ENCODE data around the gene CYP26B1.

The CYP26B1 gene

GRCh38 chr2:72094701-72095100, 53.0 kb downstream of the CYP26B1 start:
- no peak for TF ChIP-seq CREB5 (CRISPR knock-in tag; IDR thresholded peaks at IDR 0.05; ENCODE audit: low read depth)
- no peak for TF ChIP-seq POU6F1 (CRISPR knock-in tag; IDR thresholded peaks at IDR 0.05; ENCODE audit: borderline replicate concordance, low read depth)
- TF ChIP-seq ZFP3 (CRISPR knock-in tag; IDR thresholded peaks at IDR 0.05), result no peak
- TF ChIP-seq TSHZ2 (CRISPR knock-in tag; IDR thresholded peaks at IDR 0.05), result no peak
- ATAC-seq, result no peak

GRCh38 chr2:72092111-72092510, 55.6 kb downstream of the CYP26B1 start:
- no peak for TF ChIP-seq TSHZ2 (CRISPR knock-in tag; IDR thresholded peaks at IDR 0.05)
- no peak for TF ChIP-seq PATZ1 (CRISPR knock-in tag; IDR thresholded peaks at IDR 0.05; ENCODE audit: borderline replicate concordance)
- TF ChIP-seq ZFP30 (CRISPR knock-in tag; IDR thresholded peaks at IDR 0.05), result no peak
- TF ChIP-seq TOX (CRISPR knock-in tag; IDR thresholded peaks at IDR 0.05; ENCODE audit: borderline replicate concordance), result no peak
- TF ChIP-seq PPARA (CRISPR knock-in tag; IDR thresholded peaks at IDR 0.05; ENCODE audit: borderline replicate concordance), result no peak
- no peak for TF ChIP-seq RARB (CRISPR knock-in tag; IDR thresholded peaks at IDR 0.05)
- no peak for ATAC-seq

GRCh38 chr2:72090781-72091482, 56.7 kb downstream of the CYP26B1 start:
- no peak for TF ChIP-seq TSHZ2 (CRISPR knock-in tag; IDR thresholded peaks at IDR 0.05)
- no peak for TF ChIP-seq PPARA (CRISPR knock-in tag; IDR thresholded peaks at IDR 0.05; ENCODE audit: borderline replicate concordance)
- TF ChIP-seq ESRRG (CRISPR knock-in tag; IDR thresholded peaks at IDR 0.05), result no peak
- TF ChIP-seq ZNF70 (CRISPR knock-in tag; IDR thresholded peaks at IDR 0.05), result no peak
- no peak for TF ChIP-seq CREB5 (CRISPR knock-in tag; IDR thresholded peaks at IDR 0.05; ENCODE audit: low read depth)
- no peak for TF ChIP-seq TCF4 (CRISPR knock-in tag; IDR thresholded peaks at IDR 0.05; ENCODE audit: borderline replicate concordance)
- no peak for TF ChIP-seq OSR1 (CRISPR knock-in tag; IDR thresholded peaks at IDR 0.05)
- no peak for TF ChIP-seq ZC3H10 (CRISPR knock-in tag; IDR thresholded peaks at IDR 0.05)
- TF ChIP-seq PATZ1 (CRISPR knock-in tag; IDR thresholded peaks at IDR 0.05; ENCODE audit: borderline replicate concordance), result no peak
- TF ChIP-seq ZNF565 (CRISPR knock-in tag; conservative IDR thresholded peaks at IDR 0.05; ENCODE audit: low read depth), result no peak
- no peak for TF ChIP-seq ZFP30 (CRISPR knock-in tag; IDR thresholded peaks at IDR 0.05)
- no peak for TF ChIP-seq ZNF8 (CRISPR knock-in tag; IDR thresholded peaks at IDR 0.05)
- TF ChIP-seq ARNTL (CRISPR knock-in tag; IDR thresholded peaks at IDR 0.05; ENCODE audit: borderline replicate concordance, low read depth), result no peak
- no peak for ATAC-seq
